GM18526 (cell line): ENCODE measurements around the gene ADCK1.

Source experiments
- POLR2A ChIP-seq: IDR thresholded peaks from 3 replicates; pipeline ENCODE4 v1.6.1; 2011; ENCODE audit not compliant: insufficient read length; ENCODE audit errors: extremely low read depth

The ADCK1 gene

DNA sequence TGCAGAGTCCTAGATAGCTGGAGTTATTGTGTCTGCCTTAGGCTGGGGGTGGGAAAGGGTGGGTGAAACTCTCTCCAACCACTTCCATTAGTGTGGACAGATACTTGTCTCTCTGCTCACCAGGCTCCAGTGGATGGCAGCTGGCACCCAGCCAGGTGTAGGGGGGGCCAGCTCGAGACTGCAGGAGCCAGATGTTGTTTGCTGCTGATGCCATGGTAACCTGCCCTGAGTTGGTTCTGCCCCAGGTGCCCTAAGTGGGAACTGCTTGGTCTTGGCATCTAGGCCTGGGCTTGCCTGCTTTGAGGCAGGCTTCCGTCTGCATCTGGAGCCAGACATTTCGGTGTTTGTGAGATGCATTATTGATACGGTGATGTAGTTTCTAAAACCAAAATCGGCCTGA lies 82.2 kb downstream of the ADCK1 start:
- no peak for TF ChIP-seq POLR2A

DNA sequence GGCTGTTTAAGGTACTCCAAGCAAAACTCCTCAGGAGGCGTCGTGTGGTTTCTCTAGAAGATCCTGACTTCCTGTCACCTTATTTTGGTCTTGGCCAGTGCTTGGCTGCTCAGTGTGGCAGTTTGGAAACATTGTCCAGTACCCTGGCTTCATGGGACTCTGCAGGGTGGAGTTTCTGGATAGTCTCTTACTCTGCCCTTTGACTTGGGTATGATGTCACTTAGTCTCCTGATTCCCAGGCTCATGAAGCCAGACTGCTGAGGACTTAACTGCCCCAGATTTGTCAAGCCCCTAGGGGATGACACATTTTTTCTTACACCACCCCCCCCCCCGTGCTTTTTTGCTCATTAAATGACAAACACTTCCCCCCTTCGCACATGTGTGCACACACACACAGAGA lies 82.7 kb downstream of the ADCK1 start:
- no peak for TF ChIP-seq POLR2A

DNA sequence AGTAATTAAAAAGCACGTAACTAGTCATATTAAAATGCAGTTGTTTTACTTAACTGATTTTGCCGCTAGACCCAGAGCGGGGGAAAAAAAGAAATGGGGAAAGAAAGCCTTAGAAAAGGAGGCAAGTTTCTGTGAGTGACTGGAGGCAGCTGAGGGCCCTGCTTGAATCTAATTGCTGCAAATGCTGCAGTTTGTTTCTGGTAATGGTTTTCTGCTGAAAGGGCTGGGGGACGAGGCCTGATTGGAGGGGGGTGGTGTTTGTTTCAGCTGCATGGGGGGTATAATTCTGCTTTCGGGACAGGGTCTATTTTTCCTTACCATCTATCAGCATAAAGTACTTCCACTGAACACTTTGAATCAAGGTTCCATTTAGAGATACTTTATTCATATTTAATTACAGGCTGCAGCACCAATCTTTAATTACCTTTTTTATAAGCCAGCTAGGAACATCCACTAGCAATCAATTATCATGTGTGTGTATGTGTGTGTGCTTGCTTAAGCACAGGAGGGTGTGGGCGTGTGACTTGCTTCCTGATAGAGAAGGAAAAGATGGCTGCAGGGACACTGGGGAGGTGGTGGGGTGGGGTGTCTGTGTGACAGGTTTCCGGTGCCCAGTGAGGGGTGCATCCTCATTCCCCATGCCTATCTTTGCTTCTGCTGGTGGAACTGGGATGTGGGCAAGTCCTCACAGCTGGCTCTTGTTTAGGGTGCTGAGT lies 83.4 kb downstream of the ADCK1 start:
- no peak for TF ChIP-seq POLR2A

DNA sequence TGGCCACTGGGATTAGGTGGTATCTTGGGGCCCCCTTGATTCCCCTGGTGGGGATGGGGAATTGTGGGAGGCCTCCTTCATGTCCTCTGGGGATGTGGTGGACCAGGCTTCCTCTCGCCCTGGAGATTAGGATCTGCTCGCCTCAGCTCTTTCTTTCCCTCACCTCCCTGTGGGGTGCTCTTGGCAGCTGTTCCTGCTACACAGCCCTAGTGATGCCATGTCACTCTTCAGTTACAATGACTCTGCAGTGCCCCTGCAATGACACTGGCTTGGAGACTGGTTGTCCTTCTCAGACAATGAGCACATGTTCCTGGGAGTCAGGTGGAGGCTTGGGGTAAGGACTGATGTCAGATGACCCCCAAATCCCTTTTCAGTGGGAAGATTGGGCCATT lies 83.9 kb downstream of the ADCK1 start:
- TF ChIP-seq POLR2A = no peak

DNA sequence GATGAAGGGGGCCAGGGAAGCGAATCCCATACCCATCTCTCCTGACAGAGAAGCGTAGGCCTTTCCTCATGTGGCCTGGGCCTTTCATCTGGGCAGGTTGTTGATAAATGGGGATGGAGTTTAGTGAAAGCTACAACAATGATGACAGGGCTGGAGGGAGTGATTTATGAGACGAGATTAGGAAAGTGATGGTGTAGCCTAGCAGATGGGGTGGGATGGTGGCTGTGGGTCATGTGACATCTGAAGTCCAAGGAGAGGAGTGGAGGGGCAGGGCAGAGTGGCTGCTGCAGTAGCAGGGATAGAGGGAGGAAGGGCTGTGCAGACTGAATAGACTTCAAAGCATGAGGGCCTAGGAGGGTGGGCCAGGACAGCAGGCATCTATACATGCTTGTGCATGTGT lies 85.5 kb downstream of the ADCK1 start:
- no peak for TF ChIP-seq POLR2A

DNA sequence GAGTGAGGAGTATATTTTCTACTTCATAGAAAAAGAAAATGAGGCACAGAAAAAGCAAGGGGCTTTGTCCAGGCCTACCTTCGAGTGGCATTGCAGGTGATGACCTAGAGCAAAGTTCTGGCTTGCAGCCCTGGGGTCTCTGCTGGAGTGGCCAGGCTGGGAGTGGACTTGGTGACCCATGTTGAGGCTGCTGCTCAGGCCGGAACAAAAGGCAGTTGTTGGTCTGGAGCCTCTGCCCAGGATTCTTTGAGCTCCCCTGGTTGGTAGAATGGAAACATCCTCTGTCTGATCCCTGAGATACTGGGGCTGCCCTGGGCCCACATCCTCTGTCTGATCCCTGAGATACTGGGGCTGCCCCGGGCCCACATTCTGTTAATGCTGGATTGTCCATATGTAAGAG lies 86.1 kb downstream of the ADCK1 start:
- no peak for TF ChIP-seq POLR2A

DNA sequence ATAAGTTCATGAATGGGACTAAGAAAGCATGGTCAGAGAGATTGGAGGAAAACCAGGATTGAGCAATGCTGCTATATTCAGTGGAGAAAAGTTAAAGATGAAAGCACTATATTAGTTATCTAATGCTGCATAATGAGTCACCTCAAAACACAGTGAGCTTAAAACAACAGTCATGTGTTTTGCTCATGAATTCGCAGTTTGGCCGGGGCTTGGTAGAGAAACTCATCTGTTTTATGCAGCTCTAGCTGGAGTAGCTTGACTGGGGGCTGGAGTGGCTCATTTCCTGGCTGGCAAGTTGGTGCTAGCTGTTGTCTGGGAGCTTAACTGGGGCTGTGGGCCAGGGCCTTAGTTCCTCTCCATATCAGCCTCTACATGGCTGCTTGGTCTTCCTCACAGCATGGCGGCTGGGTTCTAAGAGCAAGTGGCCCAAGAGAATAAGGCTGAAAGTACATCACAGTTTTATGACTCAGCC lies 90.1 kb downstream of the ADCK1 start:
- TF ChIP-seq POLR2A = no peak

DNA sequence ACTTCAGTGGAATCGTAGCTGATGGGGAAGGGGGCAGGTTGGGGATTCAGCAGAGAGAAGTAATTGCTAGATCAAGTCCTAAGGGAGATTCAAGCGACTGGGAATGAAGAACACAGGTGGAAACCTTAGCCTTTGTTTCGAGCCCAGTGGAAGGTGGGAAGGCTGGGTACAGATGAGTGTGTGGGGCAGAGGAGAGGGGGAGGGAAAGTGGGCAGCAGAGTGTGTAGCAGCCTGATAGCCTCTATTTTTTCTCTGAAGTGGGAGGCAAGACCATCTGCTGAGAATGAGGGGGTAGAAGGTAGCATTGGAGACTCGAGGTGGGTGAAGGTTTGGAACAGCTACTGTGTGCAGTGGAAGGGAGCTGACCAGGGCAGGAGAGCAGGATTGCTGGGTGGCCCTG lies 91.0 kb downstream of the ADCK1 start:
- no peak for TF ChIP-seq POLR2A

DNA sequence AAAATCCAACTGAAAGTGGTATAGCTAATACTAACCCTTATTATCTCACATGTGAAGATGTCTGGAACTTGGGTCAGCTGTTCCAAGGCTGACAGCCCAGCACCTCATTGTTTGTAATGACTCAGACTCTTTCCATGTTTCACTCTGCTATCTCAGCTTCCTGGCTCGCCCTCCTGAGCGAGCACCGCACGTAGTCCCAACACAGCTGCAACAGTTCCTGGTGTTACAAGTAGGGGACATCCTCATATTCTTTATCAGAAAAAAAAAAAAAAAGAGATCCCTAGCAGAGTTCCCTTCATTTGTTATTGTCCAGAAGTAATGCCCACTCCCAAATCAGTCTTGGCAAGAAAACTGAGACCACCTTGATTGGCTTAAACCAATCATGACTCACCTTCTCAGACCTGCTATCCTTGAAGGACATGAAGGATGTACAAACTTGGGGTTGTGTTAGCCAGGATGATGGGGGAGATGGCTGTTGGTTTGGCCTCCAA lies 92.5 kb downstream of the ADCK1 start:
- TF ChIP-seq POLR2A = no peak

DNA sequence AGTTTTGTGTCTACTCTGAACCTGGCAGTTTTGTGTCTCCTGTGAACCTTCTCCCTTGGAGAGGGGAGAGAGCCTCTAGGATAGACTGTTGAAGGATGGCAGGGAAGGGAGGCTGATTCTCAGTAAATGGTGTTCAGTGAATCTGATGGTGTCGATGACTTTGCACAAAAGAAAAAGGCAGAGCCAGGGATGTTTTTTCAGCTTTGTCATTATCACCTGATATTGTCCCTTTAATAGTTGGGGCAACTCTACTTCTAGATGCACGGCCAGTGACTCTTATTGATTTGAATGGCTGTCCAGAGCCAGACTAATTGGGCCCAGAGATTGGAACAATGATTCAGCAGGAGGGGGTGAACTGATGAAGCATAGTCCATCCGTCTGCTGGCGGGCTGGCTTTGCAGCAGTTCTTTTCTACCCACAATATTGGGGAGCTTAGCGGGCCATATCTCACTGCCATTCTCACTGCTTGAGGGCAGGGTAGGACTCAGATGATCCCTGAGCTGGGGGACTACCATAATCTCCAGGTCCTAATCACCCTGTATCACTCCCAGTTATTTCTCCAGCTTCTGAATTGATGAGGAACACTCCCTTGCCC lies 93.1 kb downstream of the ADCK1 start:
- no peak for TF ChIP-seq POLR2A

DNA sequence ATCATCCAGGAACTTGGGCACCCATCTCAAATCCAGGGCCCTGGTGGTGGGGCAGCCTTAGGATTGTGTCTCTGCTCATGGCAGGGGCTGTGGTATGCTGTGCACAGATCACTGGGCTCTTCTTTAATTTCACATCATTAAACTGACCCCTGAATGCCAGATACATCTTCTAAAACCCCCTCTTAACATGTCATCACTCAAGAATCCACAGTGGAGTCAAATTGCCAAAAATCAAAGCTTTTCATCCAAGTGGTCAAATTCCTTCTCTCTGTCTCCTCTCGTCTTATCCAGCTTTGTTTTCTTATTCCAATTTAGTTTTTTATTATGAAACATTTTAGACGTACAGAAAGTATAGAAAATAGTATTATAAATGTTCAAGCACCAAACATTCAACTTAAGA lies 97.5 kb downstream of the ADCK1 start:
- no peak for TF ChIP-seq POLR2A

DNA sequence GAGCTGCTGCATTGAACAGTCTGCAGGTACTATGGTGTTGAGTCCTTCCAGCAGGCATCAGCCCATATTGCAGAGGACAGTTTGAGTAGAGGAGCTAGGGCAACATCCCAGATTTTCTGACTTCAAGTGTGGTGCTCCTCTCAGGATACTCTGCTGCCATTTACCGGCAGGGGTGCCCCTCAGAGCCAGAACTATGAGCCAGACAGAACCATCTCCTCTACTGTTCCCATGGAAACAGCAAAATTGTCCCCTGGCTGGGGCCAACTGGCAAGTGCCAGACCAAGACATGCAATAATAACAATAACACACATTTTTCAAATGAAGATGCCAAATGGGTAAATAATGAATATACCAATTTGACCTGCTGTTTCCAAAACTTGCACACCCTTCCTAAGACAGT lies 102.9 kb downstream of the ADCK1 start:
- no peak for TF ChIP-seq POLR2A

DNA sequence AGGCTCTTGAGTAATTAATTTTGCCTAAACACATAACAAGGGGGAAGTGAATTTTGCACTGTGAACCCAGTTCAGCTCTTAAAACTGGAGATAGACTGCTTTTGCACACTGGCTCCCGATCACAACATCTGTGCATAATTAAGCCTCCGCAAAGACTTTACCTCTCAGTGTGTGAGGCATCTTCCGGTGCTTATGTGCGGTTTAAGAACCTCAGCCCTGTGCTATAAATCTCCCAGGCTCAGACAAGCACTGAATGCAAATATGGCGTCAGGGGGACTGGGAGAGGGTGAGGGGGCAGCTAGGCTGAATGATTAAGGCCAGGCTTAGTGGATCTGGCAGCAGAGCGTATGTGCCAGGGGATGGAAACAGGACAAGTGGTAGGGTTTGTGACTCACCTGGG lies 103.3 kb downstream of the ADCK1 start:
- no peak for TF ChIP-seq POLR2A

DNA sequence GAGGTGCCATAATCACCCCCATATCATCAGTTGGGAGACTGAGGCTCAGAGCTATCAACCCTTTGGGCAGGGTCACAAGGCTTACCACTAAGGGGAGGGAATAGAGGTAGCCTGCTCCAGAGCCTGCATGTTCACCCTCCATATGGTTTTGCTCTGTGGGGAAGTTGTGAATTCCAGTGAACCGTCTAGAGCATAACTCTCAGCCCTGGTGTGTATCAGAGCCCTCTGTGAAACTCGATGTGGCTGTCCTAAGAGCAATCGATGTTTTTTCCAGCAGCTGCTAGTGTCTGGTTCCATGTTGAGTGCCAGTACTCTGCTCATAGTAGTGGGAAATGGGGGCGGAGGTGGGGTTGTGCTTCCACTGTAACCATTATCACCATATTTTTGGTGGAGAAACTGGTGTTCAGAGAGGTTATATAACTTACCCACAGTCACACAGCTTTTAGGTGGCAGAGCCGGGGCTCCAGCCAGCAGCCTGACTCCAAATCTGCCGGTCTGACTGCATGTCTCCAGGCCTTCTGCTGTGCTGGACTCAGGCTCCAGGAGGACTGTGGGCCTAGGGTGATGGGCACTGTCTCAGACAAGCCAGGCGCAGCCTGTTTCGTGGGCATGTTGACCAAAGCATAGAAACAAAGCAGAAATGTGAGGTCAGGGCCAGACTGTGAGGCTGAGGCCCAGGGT lies 104.2 kb downstream of the ADCK1 start:
- no peak for TF ChIP-seq POLR2A

DNA sequence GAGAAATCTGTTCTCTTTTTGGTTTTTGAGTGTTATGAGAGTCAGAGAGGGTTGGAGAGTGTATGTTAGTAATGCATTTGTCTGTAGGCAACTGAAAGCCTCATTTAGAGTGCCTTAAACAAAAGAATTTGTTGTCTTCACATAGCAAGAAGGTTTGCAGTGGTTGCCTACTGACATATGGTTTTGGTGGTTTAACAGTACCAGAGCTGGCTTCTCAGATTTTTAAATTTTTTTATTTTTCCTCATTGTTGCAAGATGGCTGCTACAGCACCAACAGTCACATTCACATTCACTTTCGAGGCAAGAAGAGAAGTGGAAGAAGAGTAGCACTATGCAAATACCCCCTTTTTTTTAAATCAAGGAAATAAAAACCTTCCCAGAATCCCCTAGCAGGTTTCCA lies 106.5 kb downstream of the ADCK1 start:
- TF ChIP-seq POLR2A = no peak

DNA sequence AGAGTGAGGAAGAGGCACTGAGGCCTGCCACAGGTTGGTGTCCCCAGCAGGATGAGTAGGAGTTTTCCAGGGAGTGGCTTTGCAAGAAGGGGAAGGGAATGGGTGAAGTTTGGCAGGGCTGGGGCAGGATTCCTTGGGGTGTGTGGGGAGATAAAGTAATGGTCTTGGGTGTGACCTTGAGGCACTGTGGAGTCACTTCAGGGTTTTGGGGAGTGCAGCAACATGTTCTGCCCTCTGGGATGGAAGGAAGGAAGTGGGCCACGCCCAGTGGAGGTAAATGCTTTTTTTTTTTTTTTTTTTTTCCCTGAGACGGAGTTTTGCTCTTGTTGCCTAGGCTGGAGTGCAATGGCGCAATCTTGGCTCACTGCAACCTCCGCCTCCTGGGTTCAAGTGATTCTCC lies 108.9 kb downstream of the ADCK1 start:
- TF ChIP-seq POLR2A = no peak
